Right cardiac atrium (tissue), 5 donors: ENCODE data around the gene ROBO1. TPM values are rescaled to one million over a fixed set of nuclear protein-coding genes. Genes with fewer than 3 reads are reported as not detected.

ENCODE experiments used
- ATAC-seq, 2 donors: fragments of 200-7000 bp; cut with Tn5 transposase; one replicate each; pipeline versions ENCODE4 v1.8.0 to v1.9.1; 2020; ENCODE audit warnings: moderate library complexity in 2 of 2, mild to moderate bottlenecking in 1 of 2
- DNase-seq, 3 donors: peaks; one replicate each; pipeline ENCODE4 v3.0.0-alpha.2; 2020
- H3K27ac ChIP-seq: one replicate; pipeline ENCODE4 v1.5.1; 2013; ENCODE audit warnings: mild to moderate bottlenecking, low read length, control low read depth, moderate library complexity
- H3K27me3 ChIP-seq: one replicate; pipeline ENCODE4 v1.6.1; 2013; ENCODE audit not compliant: control insufficient read depth, insufficient read depth
- H3K4me1 ChIP-seq: one replicate; pipeline ENCODE4 v1.6.1; 2013; ENCODE audit warnings: low read length; ENCODE audit not compliant: control insufficient read depth, insufficient read depth
- H3K4me3 ChIP-seq: one replicate; pipeline ENCODE4 v1.5.1; 2013; ENCODE audit warnings: low read length, control low read depth
- H3K9me3 ChIP-seq: one replicate; pipeline ENCODE4 v1.6.1; 2013; ENCODE audit warnings: low read length; ENCODE audit not compliant: control insufficient read depth
- WGBS: extraction: QIAGEN DNeasy Blood & Tissue Kit; methylation state at CpG from one replicate; pipeline ENCODE4 v1.1.7; 2013; 5-methylcytosine and 5-hydroxymethylcytosine counted together
- intact Hi-C, 4 donors: fragments of 100-400 bp; cut with DNase I; formaldehyde crosslinking; loops; one replicate each; pipeline versions ENCODE4 v1.11.0 to v1.14.0; 2022 to 2023
- polyA plus RNA-seq: library from polyadenylated mRNA; stranded (reverse); fragments of 200-250 nt; gene quantifications from one replicate; pipeline ENCODE4 v1.2.3, GENCODE V29; 2013
- total RNA-seq, 4 donors: library from RNA; stranded (reverse); fragmentation: NEBNext Ultra II Directional; extraction: Animal tissue kit (Norgen Biotek cat#: 25700); gene quantifications; one replicate each; pipeline ENCODE4 v1.2.1, GENCODE V29; 2021
- donor health status: healthy with polysubstance abuse.
- donor health status: DM: no; HTN: yes; CAD: no.
- donor health status: DM: no; HTN: no; CAD: no.
- donor health status: DM: no; HTN: yes; CAD: no; lungs with severe emphysema.
- donor health status: DM: yes; HTN: yes; CAD: no.

The ROBO1 gene
- total and polyA plus RNA-seq, 5 donors = 5.5 to 16.2 (median 13.5) TPM

- DNase-seq = no peak
- Histone ChIP-seq H3K4me3 (no peak overlapping the region), H3K27me3 (no peaks in the 10 kb centered on the region), H3K27ac (no peak overlapping the region), H3K9me3 (no peaks in the 10 kb centered on the region), H3K4me1 (no peaks in the 10 kb centered on the region)
- no peak for ATAC-seq
- intact Hi-C loops = no loop called here
Observed at GRCh38 chr3:78937475-78937874, 830.3 kb downstream of the ROBO1 start.

GRCh38 chr3:78927759-78928158 lies 840.0 kb downstream of the ROBO1 start:
- Histone ChIP-seq H3K27me3 (no peaks in the 10 kb centered on the region), H3K27ac (no peak overlapping the region), H3K9me3 (no peaks in the 10 kb centered on the region), H3K4me1 (no peaks in the 10 kb centered on the region), H3K4me3 (no peak overlapping the region)
- intact Hi-C loops = no loop called here
- 95% methylated on average over 1 of the region's 1 CpG for WGBS
- no peak for ATAC-seq
- DNase-seq = no peak

- ATAC-seq (no peak), DNase-seq (no peak)
- no peak overlapping the region for H3K27ac ChIP-seq
- no peak overlapping the region for H3K4me3 ChIP-seq
- intact Hi-C loops = no loop called here
- H3K9me3 ChIP-seq = no peaks in the 10 kb centered on the region
- WGBS = 92% methylated on average over 4 of the region's 4 CpGs
- no peaks in the 10 kb centered on the region for H3K4me1 ChIP-seq
- no peaks in the 10 kb centered on the region for H3K27me3 ChIP-seq
Observed at GRCh38 chr3:78926523-78926922, 841.3 kb downstream of the ROBO1 start.

- no peaks in the 10 kb centered on the region for H3K9me3 ChIP-seq
- H3K27ac ChIP-seq = no peak overlapping the region
- DNase-seq (no peak), ATAC-seq (no peak)
- no peaks in the 10 kb centered on the region for H3K27me3 ChIP-seq
- no peaks in the 10 kb centered on the region for H3K4me1 ChIP-seq
- 96% methylated on average over 1 of the region's 1 CpG for WGBS
- intact Hi-C loops = no loop called here
- H3K4me3 ChIP-seq = no peak overlapping the region
Observed at GRCh38 chr3:78924711-78925110, 843.1 kb downstream of the ROBO1 start.

GRCh38 chr3:78919021-78919755 lies 848.6 kb downstream of the ROBO1 start:
- WGBS = 92% methylated on average over 5 of the region's 5 CpGs

GRCh38 chr3:78918361-78919020 lies 849.3 kb downstream of the ROBO1 start:
- H3K27ac ChIP-seq = no peak overlapping the region
- no peaks in the 10 kb centered on the region for H3K27me3 ChIP-seq
- H3K4me1 ChIP-seq = no peaks in the 10 kb centered on the region
- no peak for DNase-seq
- H3K4me3 ChIP-seq = no peak overlapping the region
- no peaks in the 10 kb centered on the region for H3K9me3 ChIP-seq
- 96% methylated on average over 1 of the region's 1 CpG for WGBS
- no peak for ATAC-seq
- intact Hi-C loops = no loop called here

More at GRCh38 chr3:78919021-78919755, 848.6 kb downstream of the ROBO1 start:
- intact Hi-C loops = no loop called here
- Histone ChIP-seq H3K27ac (no peak overlapping the region), H3K4me3 (no peak overlapping the region), H3K4me1 (no peaks in the 10 kb centered on the region), H3K9me3 (no peaks in the 10 kb centered on the region), H3K27me3 (no peaks in the 10 kb centered on the region)
- ATAC-seq (no peak), DNase-seq (no peak)

- 38% methylated on average over 2 of the region's 2 CpGs for WGBS
- no peaks in the 10 kb centered on the region for H3K27me3 ChIP-seq
- no peak for ATAC-seq
- H3K27ac ChIP-seq = no peak overlapping the region
- no peak for DNase-seq
- no peaks in the 10 kb centered on the region for H3K4me1 ChIP-seq
- H3K9me3 ChIP-seq = no peaks in the 10 kb centered on the region
- intact Hi-C loops = no loop called here
- no peak overlapping the region for H3K4me3 ChIP-seq
Observed at GRCh38 chr3:78917536-78917935, 850.3 kb downstream of the ROBO1 start.

- DNase-seq (no peak), ATAC-seq (no peak)
- Histone ChIP-seq H3K9me3 (no peaks in the 10 kb centered on the region), H3K27me3 (no peaks in the 10 kb centered on the region), H3K4me1 (no peaks in the 10 kb centered on the region), H3K4me3 (no peak overlapping the region), H3K27ac (no peak overlapping the region)
- intact Hi-C loops = no loop called here
- WGBS = 69% methylated on average over 2 of the region's 2 CpGs
Observed at GRCh38 chr3:78913711-78914110, 854.1 kb downstream of the ROBO1 start.

- intact Hi-C loops = no loop called here
- DNase-seq (no peak), ATAC-seq (no peak)
- H3K27me3 ChIP-seq = no peaks in the 10 kb centered on the region
- no peak overlapping the region for H3K4me3 ChIP-seq
- no peak overlapping the region for H3K27ac ChIP-seq
- WGBS = 81% methylated on average over 3 of the region's 3 CpGs
- no peaks in the 10 kb centered on the region for H3K9me3 ChIP-seq
- no peaks in the 10 kb centered on the region for H3K4me1 ChIP-seq
Observed at GRCh38 chr3:78912687-78913086, 855.1 kb downstream of the ROBO1 start.

- no peaks in the 10 kb centered on the region for H3K27me3 ChIP-seq
- intact Hi-C loops = no loop called here
- no peak for ATAC-seq
- no peak for DNase-seq
- H3K9me3 ChIP-seq = no peaks in the 10 kb centered on the region
- no peak overlapping the region for H3K27ac ChIP-seq
- H3K4me3 ChIP-seq = no peak overlapping the region
- H3K4me1 ChIP-seq = no peaks in the 10 kb centered on the region
- 77% methylated on average over 5 of the region's 5 CpGs for whole genome bisulfite sequencing
Observed at GRCh38 chr3:78912259-78912658, 855.5 kb downstream of the ROBO1 start.

- Histone ChIP-seq H3K4me3 (no peak overlapping the region), H3K27me3 (no peaks in the 10 kb centered on the region), H3K4me1 (no peaks in the 10 kb centered on the region), H3K27ac (no peak overlapping the region), H3K9me3 (no peaks in the 10 kb centered on the region)
- WGBS = 87% methylated on average over 4 of the region's 4 CpGs
- intact Hi-C loops = no loop called here
- no peak for DNase-seq
- no peak for ATAC-seq
Observed at GRCh38 chr3:78911394-78911793, 856.4 kb downstream of the ROBO1 start.
